Measurements from ENCODE around the gene CCDC183.

Gene CCDC183

GRCh38 chr9:136828474-136829140, 32.5 kb downstream of the CCDC183 start:
- Histone ChIP-seq H3K9me2 (replicated peaks; ENCODE audit: low read depth, low read length) (no peaks in the 10 kb centered on the region), H3K4me3 (ENCODE audit: low read length, poor library complexity, severe bottlenecking) (no peak overlapping the region), H3K4me1 (ENCODE audit: insufficient read depth, low read length, poor library complexity, severe bottlenecking) (no peaks in the 10 kb centered on the region), H3K9ac (ENCODE audit: low read depth, low read length, poor library complexity, severe bottlenecking) (no peak overlapping the region), H2AFZ (ENCODE audit: low read length) (no peak overlapping the region), H3K27me3 (ENCODE audit: insufficient read depth, low read length, poor library complexity, severe bottlenecking) (no peaks in the 10 kb centered on the region), H3F3A (ENCODE audit: low read depth) (no peaks in the 10 kb centered on the region), H3K79me2 (ENCODE audit: insufficient read depth, low read length) (no peaks in the 10 kb centered on the region), H4K20me1 (ENCODE audit: insufficient read depth, low read length, poor library complexity, severe bottlenecking) (no peaks in the 10 kb centered on the region), H3K4me2 (ENCODE audit: low read depth, low read length, poor library complexity, severe bottlenecking) (no peak overlapping the region), H3K36me3 (ENCODE audit: insufficient read depth, low read length) (peaks cover 40% of the 10 kb centered on the region; the same call in 1 of the 2 replicates), H3K9me3 (ENCODE audit: insufficient read depth, low read depth, low read length) (no peaks in the 10 kb centered on the region)
- TF ChIP-seq CTCF (conservative IDR thresholded peaks at IDR 0.05; ENCODE audit: low read length), result no peak
- no peak for TF ChIP-seq EZH2phosphoT487 (IDR thresholded peaks at IDR 0.05; ENCODE audit: borderline replicate concordance)

- no peaks in the 10 kb centered on the region for H3K9me3 ChIP-seq (ENCODE audit: insufficient read depth, low read depth, low read length)
- no peaks in the 10 kb centered on the region for H3K27me3 ChIP-seq (ENCODE audit: insufficient read depth, low read length, poor library complexity, severe bottlenecking)
- H3K4me1 ChIP-seq (ENCODE audit: insufficient read depth, low read length, poor library complexity, severe bottlenecking), result no peaks in the 10 kb centered on the region
- no peak for TF ChIP-seq CTCF (conservative IDR thresholded peaks at IDR 0.05; ENCODE audit: low read length)
- TF ChIP-seq EZH2phosphoT487 (IDR thresholded peaks at IDR 0.05; ENCODE audit: borderline replicate concordance), result no peak
- H3K9me2 ChIP-seq (replicated peaks; ENCODE audit: low read depth, low read length), result no peaks in the 10 kb centered on the region
- H3K4me3 ChIP-seq (ENCODE audit: low read length, poor library complexity, severe bottlenecking), result no peak overlapping the region
- H4K20me1 ChIP-seq (ENCODE audit: insufficient read depth, low read length, poor library complexity, severe bottlenecking), result no peaks in the 10 kb centered on the region
- peaks cover 36% of the 10 kb centered on the region; the same call in 1 of the 2 replicates for H3K36me3 ChIP-seq (ENCODE audit: insufficient read depth, low read length)
- H3K4me2 ChIP-seq (ENCODE audit: low read depth, low read length, poor library complexity, severe bottlenecking), result no peak overlapping the region
- H3K79me2 ChIP-seq (ENCODE audit: insufficient read depth, low read length), result no peaks in the 10 kb centered on the region
- no peak overlapping the region for H3K9ac ChIP-seq (ENCODE audit: low read depth, low read length, poor library complexity, severe bottlenecking)
- no peaks in the 10 kb centered on the region for H3F3A ChIP-seq (ENCODE audit: low read depth)
- no peak overlapping the region for H2AFZ ChIP-seq (ENCODE audit: low read length)
Observed at GRCh38 chr9:136829412-136829811, 33.3 kb downstream of the CCDC183 start.

- Histone ChIP-seq H3K9me2 (replicated peaks; ENCODE audit: low read depth, low read length) (no peaks in the 10 kb centered on the region), H3K36me3 (ENCODE audit: insufficient read depth, low read length) (peaks cover 36% of the 10 kb centered on the region; the same call in 1 of the 2 replicates), H3K9ac (ENCODE audit: low read depth, low read length, poor library complexity, severe bottlenecking) (no peak overlapping the region), H3K9me3 (ENCODE audit: insufficient read depth, low read depth, low read length) (no peaks in the 10 kb centered on the region), H3K4me2 (ENCODE audit: low read depth, low read length, poor library complexity, severe bottlenecking) (no peak overlapping the region), H3F3A (ENCODE audit: low read depth) (no peaks in the 10 kb centered on the region), H4K20me1 (ENCODE audit: insufficient read depth, low read length, poor library complexity, severe bottlenecking) (no peaks in the 10 kb centered on the region), H3K4me1 (ENCODE audit: insufficient read depth, low read length, poor library complexity, severe bottlenecking) (no peaks in the 10 kb centered on the region), H3K27me3 (ENCODE audit: insufficient read depth, low read length, poor library complexity, severe bottlenecking) (no peaks in the 10 kb centered on the region), H3K4me3 (ENCODE audit: low read length, poor library complexity, severe bottlenecking) (no peak overlapping the region), H3K79me2 (ENCODE audit: insufficient read depth, low read length) (no peaks in the 10 kb centered on the region), H2AFZ (ENCODE audit: low read length) (no peak overlapping the region)
- TF ChIP-seq EZH2phosphoT487 (IDR thresholded peaks at IDR 0.05; ENCODE audit: borderline replicate concordance) (no peak), CTCF (conservative IDR thresholded peaks at IDR 0.05; ENCODE audit: low read length) (no peak)
Observed at GRCh38 chr9:136829981-136830885, 34.1 kb downstream of the CCDC183 start.
